K562 (cell line): ENCODE results near the gene ABHD12. TPM values are rescaled to one million over a fixed set of nuclear protein-coding genes. Genes with fewer than 3 reads are reported as not detected.

Source experiments
- CHD4 ChIP-seq: fragments of 200-600 bp; sonication (generic); IDR thresholded peaks from 3 replicates; pipeline ENCODE4 v1.6.1; 2012; ENCODE audit warnings: low read depth, mild to moderate bottlenecking, mixed read lengths, low read length, inconsistent platforms; ENCODE audit not compliant: insufficient read depth, insufficient replicate concordance, poor library complexity, severe bottlenecking
- EZH2 ChIP-seq: IDR thresholded peaks from 2 replicates; pipeline ENCODE4 v1.6.1; 2012; ENCODE audit warnings: low read depth, mild to moderate bottlenecking, inconsistent platforms, low read length, borderline replicate concordance
- MIER1 ChIP-seq: fragments of 450-650 bp; IDR thresholded peaks from 2 replicates; pipeline ENCODE4 v1.6.1; 2016; ENCODE audit warnings: antibody characterized with exemption, mild to moderate bottlenecking, low read depth
- NR2F6 ChIP-seq: fragments of 450-650 bp; formaldehyde crosslinking; IDR thresholded peaks from 2 replicates; pipeline ENCODE4 v1.4.0; 2020; ENCODE audit warnings: mild to moderate bottlenecking
- RB1 ChIP-seq: fragments of 450-650 bp; IDR thresholded peaks from 2 replicates; pipeline ENCODE4 v1.6.1; 2017; ENCODE audit warnings: low read depth, mild to moderate bottlenecking
- WHSC1 ChIP-seq: IDR thresholded peaks from one replicate; pipeline ENCODE4 v1.6.1; 2012; ENCODE audit warnings: low read length, control low read depth, inconsistent platforms
- XRCC4 ChIP-seq: IDR thresholded peaks from one replicate; pipeline ENCODE4 v1.6.1; 2011; ENCODE audit not compliant: insufficient read depth, insufficient read length; ENCODE audit errors: extremely low read depth
- ZNF444 ChIP-seq: fragments of 250-450 bp; sonication (Bioruptor Pico); IDR thresholded peaks from 2 replicates; pipeline ENCODE4 v1.4.0; 2020; ENCODE audit warnings: mild to moderate bottlenecking, moderate library complexity
- ZNF644 ChIP-seq: fragments of 200-800 bp; sonication (Bioruptor generic); IDR thresholded peaks from 2 replicates; pipeline ENCODE4 v1.6.1; 2016; ENCODE audit warnings: low read depth, missing genetic modification characterization, missing compliant biosample characterization
- ZNF707 ChIP-seq: fragments of 250-450 bp; sonication (Bioruptor Pico); conservative IDR thresholded peaks from 2 replicates; pipeline ENCODE4 v1.8.0; 2022; ENCODE audit warnings: inconsistent platforms, mild to moderate bottlenecking, moderate library complexity
- polyA plus RNA-seq, 8 experiments: library from polyadenylated mRNA; depleted of rRNA in 4 of 8; stranded (reverse) in 5 of 8; unstranded in 3 of 8; fragments of >200 nt; fragmentation: Nextera tagmentation in 2 of 8; fragmentation: Illumina TruSeq in 1 of 8; extraction: Ambion mirVana in 2 of 8; extraction: Trizol in 1 of 8; gene quantifications; 2 replicates each; pipeline versions ENCODE4 v1.2.1 to v1.2.3, GENCODE V29; 2011 to 2014; ENCODE audit warnings: inconsistent platforms in 1 of 8, missing spikeins in 1 of 8
- total RNA-seq, 7 experiments: library from RNA; depleted of rRNA in 6 of 7; stranded (reverse); fragments of >200 nt in 6 of 7; fragmentation: Illumina TruSeq in 2 of 7; extraction: Trizol in 2 of 7; gene quantifications; 2 replicates each; pipeline versions ENCODE4 v1.2.1 to v1.2.3, GENCODE V29; 2011 to 2021; ENCODE audit warnings: low replicate concordance in 1 of 7
- TF ChIP-seq, protein P1 (sequence below): fragments of 450-650 bp; formaldehyde crosslinking; IDR thresholded peaks from 2 replicates; pipeline ENCODE4 v1.4.0; 2020; ENCODE audit warnings: mild to moderate bottlenecking
- TF ChIP-seq, protein P2 (sequence below), 3 experiments: IDR thresholded peaks in 2 of 3; conservative IDR thresholded peaks in 1 of 3; 2 replicates each; pipeline ENCODE4 v1.5.1; 2011 to 2012; ENCODE audit warnings: low read length in 3 of 3, mild to moderate bottlenecking in 3 of 3, control low read depth in 2 of 3, improper control_type of control experiment in 1 of 3, inconsistent platforms in 1 of 3, low read depth in 1 of 3, mixed read lengths in 1 of 3, moderate library complexity in 1 of 3; ENCODE audit not compliant: insufficient read depth in 2 of 3
- TF ChIP-seq, protein P3 (sequence below): sonication (generic); formaldehyde crosslinking; IDR thresholded peaks from 2 replicates; pipeline ENCODE4 v1.8.1; 2023; ENCODE audit warnings: mild to moderate bottlenecking, missing genetic modification reagents, moderate library complexity
- TF ChIP-seq, protein P4 (sequence below), 2 experiments: fragments of 150-350 bp in 1 of 2; IDR thresholded peaks; 2 replicates each; pipeline ENCODE4 v1.6.1; 2012 to 2016; ENCODE audit warnings: low read depth in 2 of 2, low read length in 2 of 2, mild to moderate bottlenecking in 1 of 2, moderate library complexity in 1 of 2
- TF ChIP-seq, protein P5 (sequence below): fragments of 450-650 bp; formaldehyde crosslinking; IDR thresholded peaks from 2 replicates; pipeline ENCODE4 v1.4.0; 2022; ENCODE audit warnings: mild to moderate bottlenecking, moderate library complexity

ABHD12 gene
- total and polyA plus RNA-seq, 9 of the 15 experiments (the other 6 are each of a cell fraction or from before 2014, with no cell fraction given): 0.65 to 15.6 (median 9.1) TPM

DNA sequence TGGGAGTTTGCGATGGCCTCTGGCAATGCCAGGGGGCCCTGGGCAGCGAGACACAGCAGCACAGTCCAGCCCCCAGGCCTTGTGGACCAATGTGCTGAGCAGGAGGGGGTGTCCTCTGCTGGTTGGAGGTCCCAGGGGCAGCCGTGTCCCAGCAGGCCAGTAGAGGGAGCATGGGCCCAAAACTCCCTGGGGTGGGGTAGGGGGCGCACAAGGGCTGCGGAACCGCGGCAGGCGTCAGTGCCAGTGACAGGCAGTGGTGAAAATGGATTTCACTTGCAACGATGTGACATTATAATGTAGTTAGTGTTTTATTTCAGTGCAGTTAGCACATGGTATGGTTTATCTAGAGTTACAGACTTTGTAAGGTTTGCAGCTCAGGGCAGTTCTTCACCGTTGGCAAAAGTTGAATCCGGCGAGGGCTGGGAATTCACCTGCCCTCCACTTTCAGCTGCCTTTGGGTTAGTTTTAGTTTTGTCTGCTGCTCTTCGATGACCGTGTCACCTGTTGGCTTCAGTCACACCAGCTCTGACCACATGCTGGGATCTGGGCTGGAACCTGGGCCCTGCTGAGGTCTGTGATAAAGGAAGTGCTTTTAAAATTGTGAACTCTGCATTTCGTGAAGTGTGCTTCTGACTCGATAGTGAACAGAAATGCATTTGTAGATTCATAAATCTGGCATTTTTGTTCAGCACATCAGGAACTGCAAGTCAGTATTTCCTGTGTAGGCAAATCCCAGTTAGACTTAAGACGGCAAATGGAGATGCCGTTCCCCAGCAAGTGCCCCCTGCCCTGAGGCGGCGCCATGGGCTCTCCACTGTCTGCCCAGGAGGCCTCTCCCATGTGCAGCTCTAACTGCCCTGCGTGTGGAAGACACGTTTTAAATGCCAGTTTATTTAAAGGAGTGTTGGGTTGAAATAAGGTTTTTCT is 95.9 kb downstream of the ABHD12 start (continued):
- TF ChIP-seq, protein P1, sequence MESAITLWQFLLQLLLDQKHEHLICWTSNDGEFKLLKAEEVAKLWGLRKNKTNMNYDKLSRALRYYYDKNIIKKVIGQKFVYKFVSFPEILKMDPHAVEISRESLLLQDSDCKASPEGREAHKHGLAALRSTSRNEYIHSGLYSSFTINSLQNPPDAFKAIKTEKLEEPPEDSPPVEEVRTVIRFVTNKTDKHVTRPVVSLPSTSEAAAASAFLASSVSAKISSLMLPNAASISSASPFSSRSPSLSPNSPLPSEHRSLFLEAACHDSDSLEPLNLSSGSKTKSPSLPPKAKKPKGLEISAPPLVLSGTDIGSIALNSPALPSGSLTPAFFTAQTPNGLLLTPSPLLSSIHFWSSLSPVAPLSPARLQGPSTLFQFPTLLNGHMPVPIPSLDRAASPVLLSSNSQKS (CRISPR knock-in tag): no peak
- TF ChIP-seq, protein P2, sequence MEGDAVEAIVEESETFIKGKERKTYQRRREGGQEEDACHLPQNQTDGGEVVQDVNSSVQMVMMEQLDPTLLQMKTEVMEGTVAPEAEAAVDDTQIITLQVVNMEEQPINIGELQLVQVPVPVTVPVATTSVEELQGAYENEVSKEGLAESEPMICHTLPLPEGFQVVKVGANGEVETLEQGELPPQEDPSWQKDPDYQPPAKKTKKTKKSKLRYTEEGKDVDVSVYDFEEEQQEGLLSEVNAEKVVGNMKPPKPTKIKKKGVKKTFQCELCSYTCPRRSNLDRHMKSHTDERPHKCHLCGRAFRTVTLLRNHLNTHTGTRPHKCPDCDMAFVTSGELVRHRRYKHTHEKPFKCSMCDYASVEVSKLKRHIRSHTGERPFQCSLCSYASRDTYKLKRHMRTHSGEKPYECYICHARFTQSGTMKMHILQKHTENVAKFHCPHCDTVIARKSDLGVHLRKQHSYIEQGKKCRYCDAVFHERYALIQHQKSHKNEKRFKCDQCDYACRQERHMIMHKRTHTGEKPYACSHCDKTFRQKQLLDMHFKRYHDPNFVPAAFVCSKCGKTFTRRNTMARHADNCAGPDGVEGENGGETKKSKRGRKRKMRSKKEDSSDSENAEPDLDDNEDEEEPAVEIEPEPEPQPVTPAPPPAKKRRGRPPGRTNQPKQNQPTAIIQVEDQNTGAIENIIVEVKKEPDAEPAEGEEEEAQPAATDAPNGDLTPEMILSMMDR (IDR thresholded peaks at IDR 0.05 in 2 of 3, conservative IDR thresholded peaks at IDR 0.05 in 1 of 3; ENCODE audit: insufficient read depth in 2 of 3, low read depth in 1 of 3, low read length in 3 of 3): peak; percentile 94 to 100 (median 100)
- TF ChIP-seq EZH2: no peak
- TF ChIP-seq, protein P3, sequence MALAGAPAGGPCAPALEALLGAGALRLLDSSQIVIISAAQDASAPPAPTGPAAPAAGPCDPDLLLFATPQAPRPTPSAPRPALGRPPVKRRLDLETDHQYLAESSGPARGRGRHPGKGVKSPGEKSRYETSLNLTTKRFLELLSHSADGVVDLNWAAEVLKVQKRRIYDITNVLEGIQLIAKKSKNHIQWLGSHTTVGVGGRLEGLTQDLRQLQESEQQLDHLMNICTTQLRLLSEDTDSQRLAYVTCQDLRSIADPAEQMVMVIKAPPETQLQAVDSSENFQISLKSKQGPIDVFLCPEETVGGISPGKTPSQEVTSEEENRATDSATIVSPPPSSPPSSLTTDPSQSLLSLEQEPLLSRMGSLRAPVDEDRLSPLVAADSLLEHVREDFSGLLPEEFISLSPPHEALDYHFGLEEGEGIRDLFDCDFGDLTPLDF (CRISPR knock-in tag): no peak
- no peak for TF ChIP-seq CHD4
- TF ChIP-seq NR2F6 (CRISPR knock-in tag): no peak
- no peak for TF ChIP-seq ZNF444 (CRISPR knock-in tag)
- no peak for TF ChIP-seq ZNF644 (tag)
- 0 out of 2 replicates have a peak, but pooled peaks have one; percentile 25 for TF ChIP-seq RB1
- TF ChIP-seq, protein P4, sequence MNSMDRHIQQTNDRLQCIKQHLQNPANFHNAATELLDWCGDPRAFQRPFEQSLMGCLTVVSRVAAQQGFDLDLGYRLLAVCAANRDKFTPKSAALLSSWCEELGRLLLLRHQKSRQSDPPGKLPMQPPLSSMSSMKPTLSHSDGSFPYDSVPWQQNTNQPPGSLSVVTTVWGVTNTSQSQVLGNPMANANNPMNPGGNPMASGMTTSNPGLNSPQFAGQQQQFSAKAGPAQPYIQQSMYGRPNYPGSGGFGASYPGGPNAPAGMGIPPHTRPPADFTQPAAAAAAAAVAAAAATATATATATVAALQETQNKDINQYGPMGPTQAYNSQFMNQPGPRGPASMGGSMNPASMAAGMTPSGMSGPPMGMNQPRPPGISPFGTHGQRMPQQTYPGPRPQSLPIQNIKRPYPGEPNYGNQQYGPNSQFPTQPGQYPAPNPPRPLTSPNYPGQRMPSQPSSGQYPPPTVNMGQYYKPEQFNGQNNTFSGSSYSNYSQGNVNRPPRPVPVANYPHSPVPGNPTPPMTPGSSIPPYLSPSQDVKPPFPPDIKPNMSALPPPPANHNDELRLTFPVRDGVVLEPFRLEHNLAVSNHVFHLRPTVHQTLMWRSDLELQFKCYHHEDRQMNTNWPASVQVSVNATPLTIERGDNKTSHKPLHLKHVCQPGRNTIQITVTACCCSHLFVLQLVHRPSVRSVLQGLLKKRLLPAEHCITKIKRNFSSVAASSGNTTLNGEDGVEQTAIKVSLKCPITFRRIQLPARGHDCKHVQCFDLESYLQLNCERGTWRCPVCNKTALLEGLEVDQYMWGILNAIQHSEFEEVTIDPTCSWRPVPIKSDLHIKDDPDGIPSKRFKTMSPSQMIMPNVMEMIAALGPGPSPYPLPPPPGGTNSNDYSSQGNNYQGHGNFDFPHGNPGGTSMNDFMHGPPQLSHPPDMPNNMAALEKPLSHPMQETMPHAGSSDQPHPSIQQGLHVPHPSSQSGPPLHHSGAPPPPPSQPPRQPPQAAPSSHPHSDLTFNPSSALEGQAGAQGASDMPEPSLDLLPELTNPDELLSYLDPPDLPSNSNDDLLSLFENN (IDR thresholded peaks at IDR 0.05; ENCODE audit: low read depth in 2 of 2, low read length in 2 of 2): no peak
- no peak for TF ChIP-seq XRCC4
- TF ChIP-seq, protein P5, sequence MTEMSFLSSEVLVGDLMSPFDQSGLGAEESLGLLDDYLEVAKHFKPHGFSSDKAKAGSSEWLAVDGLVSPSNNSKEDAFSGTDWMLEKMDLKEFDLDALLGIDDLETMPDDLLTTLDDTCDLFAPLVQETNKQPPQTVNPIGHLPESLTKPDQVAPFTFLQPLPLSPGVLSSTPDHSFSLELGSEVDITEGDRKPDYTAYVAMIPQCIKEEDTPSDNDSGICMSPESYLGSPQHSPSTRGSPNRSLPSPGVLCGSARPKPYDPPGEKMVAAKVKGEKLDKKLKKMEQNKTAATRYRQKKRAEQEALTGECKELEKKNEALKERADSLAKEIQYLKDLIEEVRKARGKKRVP: no peak
- TF ChIP-seq MIER1: no peak
- TF ChIP-seq ZNF707: no peak
- no peak for TF ChIP-seq WHSC1
